ENCODE results near the gene NAGPA. TPM values are rescaled to one million over a fixed set of nuclear protein-coding genes. Genes with fewer than 3 reads are reported as not detected.

The NAGPA gene
- total and polyA plus RNA-seq, 2 of the 13 experiments (the other 11 are each of a cell fraction or from before 2014, with no cell fraction given): 27.1 to 60.3 TPM

DNA sequence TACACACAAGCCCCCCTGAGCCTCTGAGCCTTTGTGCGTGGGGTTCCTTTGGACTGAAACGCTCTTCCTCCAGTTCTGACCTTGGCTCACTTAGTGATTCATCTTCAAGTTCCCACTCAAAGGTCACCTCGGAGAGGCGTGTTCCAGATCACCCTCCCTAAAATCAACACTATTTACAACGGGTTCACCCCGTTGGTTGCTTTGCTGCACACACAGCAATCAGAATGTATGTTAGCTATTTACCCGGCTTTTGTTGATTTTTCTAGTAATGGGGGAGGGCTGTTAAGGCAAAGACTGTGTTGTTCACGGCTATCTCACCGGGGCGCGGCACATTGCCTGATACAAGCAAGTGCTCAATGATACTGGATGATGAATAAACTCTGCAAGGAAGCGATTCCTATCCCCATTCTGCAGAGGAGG, 977 bp downstream of the NAGPA start (continued):
- TF ChIP-seq ARID3A (IDR thresholded peaks at IDR 0.05; ENCODE audit: low read depth, low read length) (0 out of 2 replicates have a peak, but pooled peaks have one; percentile 56), RBM22 (optimal IDR thresholded peaks at IDR 0.05; ENCODE audit: low read length) (no peak), ZNF235 (CRISPR knock-in tag; IDR thresholded peaks at IDR 0.05; ENCODE audit: borderline replicate concordance) (no peak), ZKSCAN1 (IDR thresholded peaks at IDR 0.05; ENCODE audit: low read length) (peak; percentile 34; the same call in 1 of the 2 replicates), ZNF576 (CRISPR knock-in tag; IDR thresholded peaks at IDR 0.05) (no peak), TBL1XR1 (IDR thresholded peaks at IDR 0.05; ENCODE audit: borderline replicate concordance, low read length, partially characterized antibody) (no peak), ZNF724P (CRISPR knock-in tag; IDR thresholded peaks at IDR 0.05; ENCODE audit: borderline replicate concordance) (no peak), ZNF549 (CRISPR knock-in tag; IDR thresholded peaks at IDR 0.05) (no peak), PRMT3 (CRISPR knock-in tag; IDR thresholded peaks at IDR 0.05; ENCODE audit: borderline replicate concordance, low read depth) (no peak), ZNF367 (CRISPR knock-in tag; IDR thresholded peaks at IDR 0.05; ENCODE audit: borderline replicate concordance) (no peak), ZNF790 (CRISPR knock-in tag; IDR thresholded peaks at IDR 0.05; ENCODE audit: borderline replicate concordance) (no peak), ZNF292 (CRISPR knock-in tag; IDR thresholded peaks at IDR 0.05; ENCODE audit: borderline replicate concordance, low read depth) (no peak), ZNF597 (CRISPR knock-in tag; IDR thresholded peaks at IDR 0.05) (no peak), HDAC6 (IDR thresholded peaks at IDR 0.05; ENCODE audit: low read depth, low read length) (no peak), SOX6 (IDR thresholded peaks at IDR 0.05) (no peak), SOX6 (CRISPR knock-in tag; IDR thresholded peaks at IDR 0.05) (peak; percentile 58; the same call in 1 of the 2 replicates), YEATS2 (CRISPR knock-in tag; IDR thresholded peaks at IDR 0.05; ENCODE audit: borderline replicate concordance) (peak; percentile 49; the same call in 1 of the 2 replicates), ZUFSP (CRISPR knock-in tag; IDR thresholded peaks at IDR 0.05; ENCODE audit: borderline replicate concordance) (no peak)
- TF ChIP-seq, protein P1, sequence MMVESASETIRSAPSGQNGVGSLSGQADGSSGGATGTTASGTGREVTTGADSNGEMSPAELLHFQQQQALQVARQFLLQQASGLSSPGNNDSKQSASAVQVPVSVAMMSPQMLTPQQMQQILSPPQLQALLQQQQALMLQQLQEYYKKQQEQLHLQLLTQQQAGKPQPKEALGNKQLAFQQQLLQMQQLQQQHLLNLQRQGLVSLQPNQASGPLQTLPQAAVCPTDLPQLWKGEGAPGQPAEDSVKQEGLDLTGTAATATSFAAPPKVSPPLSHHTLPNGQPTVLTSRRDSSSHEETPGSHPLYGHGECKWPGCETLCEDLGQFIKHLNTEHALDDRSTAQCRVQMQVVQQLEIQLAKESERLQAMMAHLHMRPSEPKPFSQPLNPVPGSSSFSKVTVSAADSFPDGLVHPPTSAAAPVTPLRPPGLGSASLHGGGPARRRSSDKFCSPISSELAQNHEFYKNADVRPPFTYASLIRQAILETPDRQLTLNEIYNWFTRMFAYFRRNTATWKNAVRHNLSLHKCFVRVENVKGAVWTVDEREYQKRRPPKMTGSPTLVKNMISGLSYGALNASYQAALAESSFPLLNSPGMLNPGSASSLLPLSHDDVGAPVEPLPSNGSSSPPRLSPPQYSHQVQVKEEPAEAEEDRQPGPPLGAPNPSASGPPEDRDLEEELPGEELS (CRISPR knock-in tag; IDR thresholded peaks at IDR 0.05): peak; percentile 85; the same call in 1 of the 2 replicates
- TF ChIP-seq, protein P2, sequence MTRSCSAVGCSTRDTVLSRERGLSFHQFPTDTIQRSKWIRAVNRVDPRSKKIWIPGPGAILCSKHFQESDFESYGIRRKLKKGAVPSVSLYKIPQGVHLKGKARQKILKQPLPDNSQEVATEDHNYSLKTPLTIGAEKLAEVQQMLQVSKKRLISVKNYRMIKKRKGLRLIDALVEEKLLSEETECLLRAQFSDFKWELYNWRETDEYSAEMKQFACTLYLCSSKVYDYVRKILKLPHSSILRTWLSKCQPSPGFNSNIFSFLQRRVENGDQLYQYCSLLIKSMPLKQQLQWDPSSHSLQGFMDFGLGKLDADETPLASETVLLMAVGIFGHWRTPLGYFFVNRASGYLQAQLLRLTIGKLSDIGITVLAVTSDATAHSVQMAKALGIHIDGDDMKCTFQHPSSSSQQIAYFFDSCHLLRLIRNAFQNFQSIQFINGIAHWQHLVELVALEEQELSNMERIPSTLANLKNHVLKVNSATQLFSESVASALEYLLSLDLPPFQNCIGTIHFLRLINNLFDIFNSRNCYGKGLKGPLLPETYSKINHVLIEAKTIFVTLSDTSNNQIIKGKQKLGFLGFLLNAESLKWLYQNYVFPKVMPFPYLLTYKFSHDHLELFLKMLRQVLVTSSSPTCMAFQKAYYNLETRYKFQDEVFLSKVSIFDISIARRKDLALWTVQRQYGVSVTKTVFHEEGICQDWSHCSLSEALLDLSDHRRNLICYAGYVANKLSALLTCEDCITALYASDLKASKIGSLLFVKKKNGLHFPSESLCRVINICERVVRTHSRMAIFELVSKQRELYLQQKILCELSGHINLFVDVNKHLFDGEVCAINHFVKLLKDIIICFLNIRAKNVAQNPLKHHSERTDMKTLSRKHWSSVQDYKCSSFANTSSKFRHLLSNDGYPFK (CRISPR knock-in tag; IDR thresholded peaks at IDR 0.05; ENCODE audit: borderline replicate concordance): no peak

Measured in HepG2 (cell line).